Urothelium cell line (cell line): ENCODE measurements around the gene GLA.
A peak's percentile ranks its signal among the peaks of the same experiment; 100 is the strongest.

Source experiments
- DNase-seq: peaks from one replicate; pipeline ENCODE4 v3.0.0; 2011; ENCODE audit warnings: low spot score, mixed read lengths
- FAIRE-seq: peaks from 2 replicates; lab custom pipeline; 2011; peaks lifted over from hg19 to GRCh38; lab: Jason Lieb, UNC

Gene GLA

DNA sequence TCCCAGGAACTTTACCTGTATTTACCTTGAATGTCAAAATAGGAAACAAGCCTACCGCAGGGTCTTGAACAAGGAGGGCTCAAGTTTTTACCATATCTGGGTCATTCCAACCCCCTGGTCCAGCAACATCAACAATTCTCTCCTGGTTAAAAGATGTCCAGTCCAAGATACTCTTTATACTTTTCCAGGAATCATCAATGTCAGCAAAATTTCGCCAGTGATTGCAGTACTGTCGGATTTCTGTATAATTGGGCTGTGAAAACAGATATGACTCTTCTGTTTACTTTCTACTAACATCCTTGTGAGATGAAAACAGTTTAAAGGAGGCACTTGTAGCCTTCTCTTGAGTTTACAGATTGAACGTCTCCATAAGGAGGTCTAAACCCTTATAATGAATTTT is 9.0 kb downstream of the GLA start:
- no peak for DNase-seq
- no peak for FAIRE-seq

DNA sequence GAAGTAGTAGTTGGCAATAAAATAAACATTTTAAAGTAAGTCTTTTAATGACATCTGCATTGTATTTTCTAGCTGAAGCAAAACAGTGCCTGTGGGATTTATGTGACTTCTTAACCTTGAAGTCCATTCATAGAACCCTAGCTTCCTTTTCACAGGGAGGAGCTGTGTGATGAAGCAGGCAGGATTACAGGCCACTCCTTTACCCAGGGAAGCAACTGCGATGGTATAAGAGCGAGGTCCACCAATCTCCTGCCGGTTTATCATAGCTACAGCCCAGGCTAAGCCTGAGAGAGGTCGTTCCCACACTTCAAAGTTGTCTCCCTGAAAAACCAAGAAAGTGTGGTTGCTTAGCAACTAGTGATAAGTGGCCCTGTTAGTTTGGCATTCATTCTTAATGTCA is 9.9 kb downstream of the GLA start:
- FAIRE-seq: no peak
- DNase-seq: no peak

GRCh38 chrX:101395789-101396188 is 11.9 kb downstream of the GLA start:
- no peak for DNase-seq
- no peak for FAIRE-seq

- no peak for FAIRE-seq
- no peak for DNase-seq
These were observed 13.4 kb downstream of the GLA start for GRCh38 chrX:101394372-101394771.

DNA sequence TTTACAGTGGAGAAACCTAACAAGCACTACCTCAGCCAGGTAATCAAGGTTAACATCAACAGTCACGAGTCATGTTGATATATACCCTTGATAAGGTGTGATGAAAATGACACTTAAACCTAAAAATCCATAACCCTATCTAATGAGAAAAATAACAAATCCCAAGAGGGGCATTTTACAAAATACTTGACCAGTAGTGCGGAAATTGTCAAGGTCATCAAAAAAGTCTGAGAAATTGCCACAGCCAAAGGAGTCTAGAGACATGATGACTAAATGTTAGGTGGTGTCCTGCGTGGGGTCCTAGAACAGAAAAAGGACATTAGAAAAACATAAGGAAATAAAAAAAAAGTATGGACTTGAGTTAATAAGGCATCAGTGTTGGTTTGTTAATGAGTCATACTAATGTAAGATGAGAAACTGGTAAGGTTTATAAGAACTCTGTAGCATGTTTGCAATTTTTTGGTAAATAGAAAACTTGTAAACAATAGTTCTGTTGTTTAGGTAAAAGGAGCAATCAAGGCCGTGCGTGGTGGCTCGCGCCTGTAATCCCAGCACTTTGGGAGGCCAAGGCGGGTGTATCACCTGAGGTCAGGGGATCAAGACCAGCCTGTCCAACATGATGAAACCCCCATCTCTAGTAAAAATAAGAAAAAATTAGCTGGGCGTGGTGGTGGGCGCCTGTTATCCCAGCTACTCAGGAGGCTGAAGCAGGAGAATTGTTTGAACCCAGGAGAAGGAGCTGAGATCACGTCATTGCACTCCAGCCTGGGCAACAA is 14.0 kb downstream of the GLA start:
- FAIRE-seq (no peak), DNase-seq (no peak)

- no peak for FAIRE-seq
- DNase-seq: no peak
These were observed 15.9 kb downstream of the GLA start for GRCh38 chrX:101391831-101392230.

GRCh38 chrX:101390664-101391525 is 16.8 kb downstream of the GLA start, which contains the start of gene RPL36A:
Gene RPL36A, plus strand, starts transcription at chrX:101391011. Its CDS starts 33 bp downstream, at chrX:101391044.
- no peak for FAIRE-seq
- DNase-seq: peak; percentile 91

- FAIRE-seq: no peak
- no peak for DNase-seq
These were observed 19.1 kb downstream of the GLA start for GRCh38 chrX:101388604-101389003.

DNA sequence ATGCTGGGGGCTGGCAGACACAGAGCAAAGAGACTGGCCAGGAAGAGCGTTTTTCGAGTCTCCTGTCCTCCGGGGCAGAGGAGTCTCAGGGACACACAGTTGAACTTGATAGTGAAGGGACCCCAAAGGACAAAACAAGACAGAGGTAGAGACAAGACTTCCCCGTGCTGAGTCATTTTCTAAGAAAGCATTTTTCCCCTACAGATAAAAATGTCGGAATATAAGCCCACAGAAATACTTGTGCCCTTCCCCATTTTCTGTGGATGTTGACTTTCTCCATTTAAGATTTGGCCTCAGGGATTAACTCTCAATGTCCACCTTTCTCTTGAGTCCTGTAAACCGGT is 21.2 kb downstream of the GLA start:
- DNase-seq: no peak
- no peak for FAIRE-seq

GRCh38 chrX:101385795-101386541 is 21.8 kb downstream of the GLA start, which contains the start of gene BTK:
Gene BTK, minus strand, starts transcription at chrX:101386191. Its CDS starts 10,907 bp downstream, at chrX:101375284.
- no peak for FAIRE-seq
- DNase-seq: no peak

DNA sequence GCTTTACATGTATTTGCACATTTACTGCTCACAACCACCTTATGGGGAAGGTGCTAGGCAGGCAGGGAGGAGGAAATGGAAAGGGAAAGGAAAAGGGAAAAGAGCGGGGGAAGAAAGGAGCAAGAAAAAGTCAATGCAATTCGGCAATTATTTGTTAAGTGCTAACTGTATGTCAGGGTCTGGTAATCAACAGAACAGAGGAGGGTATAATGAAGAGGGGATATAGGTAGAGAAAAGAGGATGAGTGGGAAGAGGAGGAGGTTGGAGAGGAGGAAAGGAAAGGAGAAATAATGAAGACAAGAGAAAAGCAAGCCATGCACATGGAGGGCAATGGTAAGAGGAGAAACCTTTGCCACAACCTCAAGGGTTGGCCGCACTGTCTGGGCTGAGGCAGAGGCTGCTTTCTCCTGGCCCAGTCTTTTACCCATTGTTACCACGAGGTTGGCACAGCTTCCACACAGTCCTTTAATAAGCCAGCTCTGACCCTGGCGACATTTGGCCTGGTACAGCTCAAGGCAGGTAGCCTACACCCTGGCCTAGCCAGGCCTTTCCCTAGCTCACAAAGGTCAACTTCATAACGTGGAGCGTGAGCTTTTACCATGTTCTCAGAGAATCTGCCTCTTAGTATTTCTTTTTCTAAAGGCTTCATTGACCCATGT is 22.6 kb downstream of the GLA start:
- DNase-seq (no peak), FAIRE-seq (no peak)

DNA sequence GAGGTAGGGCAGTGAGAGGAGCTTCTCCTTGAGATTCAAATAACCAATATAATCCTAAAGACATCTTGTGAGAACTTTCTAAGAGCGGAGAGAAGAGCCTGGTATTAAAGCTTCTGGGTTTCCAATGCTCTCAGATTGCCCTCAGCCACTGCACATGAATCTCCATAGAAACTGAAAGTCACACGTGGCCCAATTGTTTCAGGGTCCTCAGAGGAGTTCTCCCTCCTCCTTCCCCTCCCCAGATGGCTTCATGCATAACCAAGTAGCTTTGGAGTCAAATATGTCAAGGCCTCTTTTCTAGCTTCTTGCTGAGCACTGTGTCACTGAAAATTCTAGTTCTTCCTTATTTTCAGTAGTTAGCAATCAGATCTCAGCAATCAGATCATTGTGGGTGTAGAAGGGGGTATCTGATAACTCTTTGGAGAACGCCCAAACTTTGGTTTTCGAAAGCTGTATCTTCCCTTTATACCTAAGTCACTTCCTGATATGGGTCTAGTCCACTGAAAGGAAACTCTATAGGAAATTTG is 24.0 kb downstream of the GLA start:
- FAIRE-seq: no peak
- no peak for DNase-seq

DNA sequence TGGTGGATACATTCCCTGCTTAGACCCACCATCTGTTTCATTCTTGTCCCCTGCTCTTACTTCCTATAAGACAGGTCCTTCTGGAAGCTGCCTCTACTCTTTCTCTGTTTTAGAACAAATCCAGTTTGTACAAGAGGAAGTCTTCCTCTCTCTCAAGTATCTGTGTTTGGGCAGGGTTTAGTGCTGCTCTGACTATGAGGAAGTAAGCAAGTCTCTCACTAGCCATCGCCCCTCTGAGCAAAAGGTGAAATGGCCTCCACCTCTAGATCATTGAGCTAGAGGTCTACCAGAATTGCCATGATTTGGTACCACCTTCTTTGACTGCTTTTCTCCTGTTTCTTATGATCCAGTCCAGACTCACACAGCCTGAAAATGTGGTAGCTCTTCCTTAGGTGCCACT is 30.2 kb downstream of the GLA start:
- FAIRE-seq (no peak), DNase-seq (no peak)

GRCh38 chrX:101370888-101371504 is 36.7 kb downstream of the GLA start:
- FAIRE-seq (no peak), DNase-seq (no peak)

GRCh38 chrX:101369687-101370086 is 38.0 kb downstream of the GLA start:
- no peak for DNase-seq
- no peak for FAIRE-seq

- no peak for FAIRE-seq
- DNase-seq: no peak
These were observed 38.9 kb downstream of the GLA start for GRCh38 chrX:101368800-101369199.

DNA sequence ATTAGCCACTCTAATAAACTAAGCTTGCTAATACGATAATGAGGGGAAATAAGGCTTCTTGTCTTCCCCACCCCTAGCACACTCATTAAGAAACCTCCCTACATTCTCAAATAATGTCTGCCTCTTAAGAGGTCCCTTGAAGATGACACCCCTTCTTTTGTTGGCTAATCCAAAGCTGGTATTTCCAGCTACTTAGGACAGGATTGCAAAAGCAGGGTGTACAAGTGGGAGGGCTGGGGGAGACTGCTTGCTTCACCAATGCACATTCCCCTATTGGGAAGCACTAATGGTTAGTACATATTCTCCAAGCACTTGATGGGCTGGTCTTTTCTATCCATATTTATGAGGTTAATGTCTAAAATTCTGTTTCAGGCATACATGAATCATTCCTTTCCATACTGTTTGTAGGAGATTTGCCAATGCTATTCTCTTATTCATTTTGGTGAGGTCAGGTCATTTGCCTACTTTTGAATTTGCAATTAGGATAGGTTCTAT is 42.4 kb downstream of the GLA start:
- FAIRE-seq (no peak), DNase-seq (no peak)

DNA sequence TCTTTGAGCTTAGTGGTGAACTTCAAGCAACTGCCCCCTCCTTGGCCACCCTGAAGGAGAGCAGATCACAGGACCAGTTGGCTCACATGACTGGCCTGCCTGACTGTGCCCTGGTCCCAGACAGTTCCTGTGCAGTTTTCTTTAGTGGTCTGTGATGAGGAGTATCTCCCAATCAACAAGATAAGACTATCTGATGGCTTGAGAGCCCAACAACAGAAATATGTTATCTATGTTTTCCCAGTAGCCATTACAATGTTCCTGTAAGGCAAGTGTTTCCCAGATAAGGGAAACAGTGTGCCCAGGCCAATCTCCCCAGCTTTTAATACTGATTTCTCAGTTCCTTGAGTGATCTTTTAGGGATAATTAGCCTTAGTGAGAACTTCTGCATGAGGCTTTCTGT is 45.0 kb downstream of the GLA start:
- DNase-seq: no peak
- no peak for FAIRE-seq

DNA sequence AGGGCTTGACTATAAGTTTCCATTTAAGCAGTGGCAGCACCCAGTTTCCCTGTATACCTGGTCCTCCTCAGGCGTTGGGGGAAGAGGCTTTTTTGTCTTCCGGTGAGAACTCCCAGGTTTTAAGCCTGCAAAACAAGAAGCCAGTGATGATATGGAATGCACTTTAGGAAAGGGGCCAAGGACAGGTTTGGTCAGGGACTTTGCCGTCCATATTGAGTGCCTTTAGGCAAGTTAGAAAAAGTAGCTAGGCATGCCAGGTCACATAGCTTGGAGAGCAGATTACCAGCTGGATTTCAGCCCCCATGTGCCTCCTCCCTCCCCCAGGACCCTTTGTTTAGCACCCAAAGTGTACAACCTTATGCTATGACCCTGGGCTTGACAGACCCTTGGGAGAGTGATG is 45.6 kb downstream of the GLA start:
- DNase-seq (no peak), FAIRE-seq (no peak)

DNA sequence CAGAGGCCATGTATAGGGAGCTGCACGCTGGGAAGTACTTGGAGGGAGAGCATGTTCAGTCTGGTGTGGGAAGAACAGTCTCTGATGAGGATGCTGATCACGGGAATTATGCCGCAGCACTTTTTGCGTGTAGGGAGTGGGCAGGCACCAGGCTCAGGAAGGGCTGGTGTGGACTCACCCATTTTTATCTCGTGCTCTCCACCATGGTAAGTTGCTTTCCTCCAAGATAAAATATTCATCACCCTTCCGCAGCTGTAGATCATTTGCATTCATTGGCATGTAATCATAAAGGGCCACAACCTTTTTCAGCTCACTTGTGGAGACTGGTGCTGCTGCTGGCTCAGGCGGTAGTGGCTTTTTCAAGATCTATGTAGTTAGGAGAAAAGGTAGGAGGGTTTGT is 47.3 kb downstream of the GLA start:
- DNase-seq (no peak), FAIRE-seq (no peak)
